Measurements from ENCODE around the gene STK32B. TPM values are rescaled to one million over a fixed set of nuclear protein-coding genes. Genes with fewer than 3 reads are reported as not detected.

The STK32B gene
- polyA plus RNA-seq, 2 donors = 0.22 to 0.24 TPM

GRCh38 chr4:5300283-5300682, 249.0 kb downstream of the STK32B start:
- Histone ChIP-seq H3K27me3 (ENCODE audit: control insufficient read depth in 1 of 2, insufficient read depth in 2 of 2, low read length in 2 of 2) (no peaks in the 10 kb centered on the region), H3K36me3 (ENCODE audit: control insufficient read depth in 2 of 2, insufficient read depth in 2 of 2, low read length in 1 of 2) (no peaks in the 10 kb centered on the region), H3K9me3 (ENCODE audit: control insufficient read depth in 2 of 2, insufficient read depth in 1 of 2, low read depth in 1 of 2, low read length in 1 of 2) (peaks cover 0 to 5% of the 10 kb centered on the region in 2 donors), H3K4me1 (ENCODE audit: control insufficient read depth in 2 of 2, insufficient read depth in 2 of 2, low read length in 1 of 2) (no peaks in the 10 kb centered on the region), H3K27ac (ENCODE audit: low read depth in 2 of 2, low read length in 1 of 2) (no peak overlapping the region), H3K4me3 (ENCODE audit: low read depth in 1 of 2, low read length in 2 of 2) (no peak overlapping the region)

- Histone ChIP-seq H3K4me1 (ENCODE audit: control insufficient read depth in 2 of 2, insufficient read depth in 2 of 2, low read length in 1 of 2) (no peaks in the 10 kb centered on the region), H3K36me3 (ENCODE audit: control insufficient read depth in 2 of 2, insufficient read depth in 2 of 2, low read length in 1 of 2) (no peaks in the 10 kb centered on the region), H3K27me3 (ENCODE audit: control insufficient read depth in 1 of 2, insufficient read depth in 2 of 2, low read length in 2 of 2) (no peaks in the 10 kb centered on the region), H3K27ac (ENCODE audit: low read depth in 2 of 2, low read length in 1 of 2) (no peak overlapping the region), H3K4me3 (ENCODE audit: low read depth in 1 of 2, low read length in 2 of 2) (no peak overlapping the region), H3K9me3 (ENCODE audit: control insufficient read depth in 2 of 2, insufficient read depth in 1 of 2, low read depth in 1 of 2, low read length in 1 of 2) (peaks cover 0 to 2% of the 10 kb centered on the region in 2 donors)
- WGBS, 2 donors = 84 to 92% methylated on average over 3 of the region's 3 CpGs
These were observed 256.6 kb downstream of the STK32B start for GRCh38 chr4:5307928-5308327.

- Histone ChIP-seq H3K4me1 (ENCODE audit: control insufficient read depth in 2 of 2, insufficient read depth in 2 of 2, low read length in 1 of 2) (no peaks in the 10 kb centered on the region), H3K27ac (ENCODE audit: low read depth in 2 of 2, low read length in 1 of 2) (no peak overlapping the region), H3K9me3 (ENCODE audit: control insufficient read depth in 2 of 2, insufficient read depth in 1 of 2, low read depth in 1 of 2, low read length in 1 of 2) (no peaks in the 10 kb centered on the region), H3K4me3 (ENCODE audit: low read depth in 1 of 2, low read length in 2 of 2) (no peak overlapping the region), H3K36me3 (ENCODE audit: control insufficient read depth in 2 of 2, insufficient read depth in 2 of 2, low read length in 1 of 2) (no peaks in the 10 kb centered on the region), H3K27me3 (ENCODE audit: control insufficient read depth in 1 of 2, insufficient read depth in 2 of 2, low read length in 2 of 2) (no peaks in the 10 kb centered on the region)
- WGBS, 2 donors = 83% methylated on average over 2 of the region's 2 CpGs
These were observed 271.0 kb downstream of the STK32B start for GRCh38 chr4:5322321-5322720.

GRCh38 chr4:5330339-5330989, 279.2 kb downstream of the STK32B start:
- Histone ChIP-seq H3K4me3 (ENCODE audit: low read depth in 1 of 2, low read length in 2 of 2) (no peak overlapping the region), H3K4me1 (ENCODE audit: control insufficient read depth in 2 of 2, insufficient read depth in 2 of 2, low read length in 1 of 2) (no peaks in the 10 kb centered on the region), H3K27ac (ENCODE audit: low read depth in 2 of 2, low read length in 1 of 2) (no peak overlapping the region), H3K36me3 (ENCODE audit: control insufficient read depth in 2 of 2, insufficient read depth in 2 of 2, low read length in 1 of 2) (no peaks in the 10 kb centered on the region), H3K27me3 (ENCODE audit: control insufficient read depth in 1 of 2, insufficient read depth in 2 of 2, low read length in 2 of 2) (no peaks in the 10 kb centered on the region), H3K9me3 (ENCODE audit: control insufficient read depth in 2 of 2, insufficient read depth in 1 of 2, low read depth in 1 of 2, low read length in 1 of 2) (peaks cover 4 to 9% of the 10 kb centered on the region in 2 donors)
- WGBS, 2 donors = 74 to 77% methylated on average over 3 of the region's 3 CpGs

GRCh38 chr4:5337731-5338130, 286.5 kb downstream of the STK32B start:
- 44% methylated on average over 2 of the region's 2 CpGs for WGBS, 2 donors
- no peak overlapping the region for H3K4me3 ChIP-seq (ENCODE audit: low read depth in 1 of 2, low read length in 2 of 2)
- H3K4me1 ChIP-seq (ENCODE audit: control insufficient read depth in 2 of 2, insufficient read depth in 2 of 2, low read length in 1 of 2) = no peaks in the 10 kb centered on the region
- H3K9me3 ChIP-seq (ENCODE audit: control insufficient read depth in 2 of 2, insufficient read depth in 1 of 2, low read depth in 1 of 2, low read length in 1 of 2) = peaks cover 0 to 3% of the 10 kb centered on the region in 2 donors
- no peaks in the 10 kb centered on the region for H3K27me3 ChIP-seq (ENCODE audit: control insufficient read depth in 1 of 2, insufficient read depth in 2 of 2, low read length in 2 of 2)
- H3K36me3 ChIP-seq (ENCODE audit: control insufficient read depth in 2 of 2, insufficient read depth in 2 of 2, low read length in 1 of 2) = no peaks in the 10 kb centered on the region
- H3K27ac ChIP-seq (ENCODE audit: low read depth in 2 of 2, low read length in 1 of 2) = no peak overlapping the region

GRCh38 chr4:5338531-5338930, 287.3 kb downstream of the STK32B start:
- Histone ChIP-seq H3K27me3 (ENCODE audit: control insufficient read depth in 1 of 2, insufficient read depth in 2 of 2, low read length in 2 of 2) (no peaks in the 10 kb centered on the region), H3K36me3 (ENCODE audit: control insufficient read depth in 2 of 2, insufficient read depth in 2 of 2, low read length in 1 of 2) (no peaks in the 10 kb centered on the region), H3K27ac (ENCODE audit: low read depth in 2 of 2, low read length in 1 of 2) (no peak overlapping the region), H3K4me1 (ENCODE audit: control insufficient read depth in 2 of 2, insufficient read depth in 2 of 2, low read length in 1 of 2) (no peaks in the 10 kb centered on the region), H3K4me3 (ENCODE audit: low read depth in 1 of 2, low read length in 2 of 2) (no peak overlapping the region), H3K9me3 (ENCODE audit: control insufficient read depth in 2 of 2, insufficient read depth in 1 of 2, low read depth in 1 of 2, low read length in 1 of 2) (peaks cover 0 to 3% of the 10 kb centered on the region in 2 donors)
- 83 to 88% methylated on average over 1 of the region's 1 CpG for WGBS, 2 donors

GRCh38 chr4:5340991-5341451, 289.7 kb downstream of the STK32B start:
- no peaks in the 10 kb centered on the region for H3K27me3 ChIP-seq (ENCODE audit: control insufficient read depth in 1 of 2, insufficient read depth in 2 of 2, low read length in 2 of 2)
- no peak overlapping the region for H3K27ac ChIP-seq (ENCODE audit: low read depth in 2 of 2, low read length in 1 of 2)
- no peaks in the 10 kb centered on the region for H3K36me3 ChIP-seq (ENCODE audit: control insufficient read depth in 2 of 2, insufficient read depth in 2 of 2, low read length in 1 of 2)
- 63 to 70% methylated on average over 6 of the region's 6 CpGs for WGBS, 2 donors
- peaks cover 0 to 3% of the 10 kb centered on the region in 2 donors for H3K9me3 ChIP-seq (ENCODE audit: control insufficient read depth in 2 of 2, insufficient read depth in 1 of 2, low read depth in 1 of 2, low read length in 1 of 2)
- H3K4me1 ChIP-seq (ENCODE audit: control insufficient read depth in 2 of 2, insufficient read depth in 2 of 2, low read length in 1 of 2) = no peaks in the 10 kb centered on the region
- no peak overlapping the region for H3K4me3 ChIP-seq (ENCODE audit: low read depth in 1 of 2, low read length in 2 of 2)

- Histone ChIP-seq H3K27me3 (ENCODE audit: control insufficient read depth in 1 of 2, insufficient read depth in 2 of 2, low read length in 2 of 2) (no peaks in the 10 kb centered on the region), H3K4me3 (ENCODE audit: low read depth in 1 of 2, low read length in 2 of 2) (no peak overlapping the region), H3K9me3 (ENCODE audit: control insufficient read depth in 2 of 2, insufficient read depth in 1 of 2, low read depth in 1 of 2, low read length in 1 of 2) (peaks cover 0 to 3% of the 10 kb centered on the region in 2 donors), H3K4me1 (ENCODE audit: control insufficient read depth in 2 of 2, insufficient read depth in 2 of 2, low read length in 1 of 2) (no peaks in the 10 kb centered on the region), H3K36me3 (ENCODE audit: control insufficient read depth in 2 of 2, insufficient read depth in 2 of 2, low read length in 1 of 2) (no peaks in the 10 kb centered on the region), H3K27ac (ENCODE audit: low read depth in 2 of 2, low read length in 1 of 2) (no peak overlapping the region)
- WGBS, 2 donors = 74 to 77% methylated on average over 6 of the region's 6 CpGs
These were observed 290.2 kb downstream of the STK32B start for GRCh38 chr4:5341526-5341925.

- no peak overlapping the region for H3K27ac ChIP-seq (ENCODE audit: low read depth in 2 of 2, low read length in 1 of 2)
- no peaks in the 10 kb centered on the region for H3K4me1 ChIP-seq (ENCODE audit: control insufficient read depth in 2 of 2, insufficient read depth in 2 of 2, low read length in 1 of 2)
- no peaks in the 10 kb centered on the region for H3K27me3 ChIP-seq (ENCODE audit: control insufficient read depth in 1 of 2, insufficient read depth in 2 of 2, low read length in 2 of 2)
- H3K4me3 ChIP-seq (ENCODE audit: low read depth in 1 of 2, low read length in 2 of 2) = no peak overlapping the region
- H3K9me3 ChIP-seq (ENCODE audit: control insufficient read depth in 2 of 2, insufficient read depth in 1 of 2, low read depth in 1 of 2, low read length in 1 of 2) = no peaks in the 10 kb centered on the region
- H3K36me3 ChIP-seq (ENCODE audit: control insufficient read depth in 2 of 2, insufficient read depth in 2 of 2, low read length in 1 of 2) = no peaks in the 10 kb centered on the region
These were observed 304.6 kb downstream of the STK32B start for GRCh38 chr4:5355846-5356245.

- H3K27me3 ChIP-seq (ENCODE audit: control insufficient read depth in 1 of 2, insufficient read depth in 2 of 2, low read length in 2 of 2) = no peaks in the 10 kb centered on the region
- 52 to 53% methylated on average over 5 of the region's 5 CpGs for WGBS, 2 donors
- H3K9me3 ChIP-seq (ENCODE audit: control insufficient read depth in 2 of 2, insufficient read depth in 1 of 2, low read depth in 1 of 2, low read length in 1 of 2) = no peaks in the 10 kb centered on the region
- no peaks in the 10 kb centered on the region for H3K4me1 ChIP-seq (ENCODE audit: control insufficient read depth in 2 of 2, insufficient read depth in 2 of 2, low read length in 1 of 2)
- H3K4me3 ChIP-seq (ENCODE audit: low read depth in 1 of 2, low read length in 2 of 2) = no peak overlapping the region
- no peaks in the 10 kb centered on the region for H3K36me3 ChIP-seq (ENCODE audit: control insufficient read depth in 2 of 2, insufficient read depth in 2 of 2, low read length in 1 of 2)
- H3K27ac ChIP-seq (ENCODE audit: low read depth in 2 of 2, low read length in 1 of 2) = no peak overlapping the region
These were observed 306.6 kb downstream of the STK32B start for GRCh38 chr4:5357870-5358269.
